Skin epidermis (tissue), 12 donors: ENCODE results near the gene KCNQ4.

Experiments
- H3K27ac ChIP-seq, 21 experiments: fragments of 200-600 bp; sonication (generic) in 11 of 21; one replicate each; pipeline ENCODE4 v1.5.0; 2020; ENCODE audit warnings: mild to moderate bottlenecking in 3 of 21, inconsistent platforms in 2 of 21, moderate library complexity in 2 of 21
- H3K4me3 ChIP-seq, 7 experiments: fragments of 200-600 bp; sonication (generic) in 2 of 7; one replicate each; pipeline ENCODE4 v1.5.0; 2020; ENCODE audit warnings: inconsistent platforms in 2 of 7, mild to moderate bottlenecking in 2 of 7, moderate library complexity in 1 of 7

KCNQ4 gene

GRCh38 chr1:40849801-40850592 is 66.4 kb downstream of the KCNQ4 start:
- no peak overlapping the region for H3K4me3 ChIP-seq
- no peak overlapping the region for H3K27ac ChIP-seq

- no peak overlapping the region for H3K4me3 ChIP-seq
- no peak overlapping the region for H3K27ac ChIP-seq
Measured at GRCh38 chr1:40851643-40852042, 68.1 kb downstream of the KCNQ4 start.

GRCh38 chr1:40853113-40853884 is 69.7 kb downstream of the KCNQ4 start:
- H3K27ac ChIP-seq: peak overlapping the region in 1 of 21 experiments; percentile 59
- H3K4me3 ChIP-seq: no peak overlapping the region

GRCh38 chr1:40853885-40854170 is 70.2 kb downstream of the KCNQ4 start:
- Histone ChIP-seq H3K27ac (peak overlapping the region in 1 of 21 experiments; percentile 59), H3K4me3 (no peak overlapping the region)

GRCh38 chr1:40855513-40855912 is 71.9 kb downstream of the KCNQ4 start:
- H3K4me3 ChIP-seq: no peak overlapping the region
- no peak overlapping the region for H3K27ac ChIP-seq

GRCh38 chr1:40856116-40856515 is 72.5 kb downstream of the KCNQ4 start:
- no peak overlapping the region for H3K27ac ChIP-seq
- H3K4me3 ChIP-seq: no peak overlapping the region

GRCh38 chr1:40856656-40857302 is 73.2 kb downstream of the KCNQ4 start:
- no peak overlapping the region for H3K4me3 ChIP-seq
- peak overlapping the region in 1 of 21 experiments; percentile 39 for H3K27ac ChIP-seq

- peak overlapping the region in 2 of 21 experiments; percentile 21 to 32 for H3K27ac ChIP-seq
- no peak overlapping the region for H3K4me3 ChIP-seq
Measured at GRCh38 chr1:40857737-40858136, 74.2 kb downstream of the KCNQ4 start.

GRCh38 chr1:40858856-40859416 is 75.3 kb downstream of the KCNQ4 start:
- Histone ChIP-seq H3K27ac (peak overlapping the region in 5 of 21 experiments; percentile 14 to 36 (median 17)), H3K4me3 (no peak overlapping the region)

- Histone ChIP-seq H3K27ac (peak overlapping the region in 16 of 21 experiments; percentile 5 to 93 (median 80)), H3K4me3 (peak overlapping the region; percentile 44 to 84 (median 75))
Measured at GRCh38 chr1:40860706-40861223, 77.2 kb downstream of the KCNQ4 start.

- H3K27ac ChIP-seq: peak overlapping the region in 19 of 21 experiments; percentile 36 to 93 (median 82)
- H3K4me3 ChIP-seq: peak overlapping the region; percentile 44 to 84 (median 75)
Measured at GRCh38 chr1:40861224-40862003, 77.8 kb downstream of the KCNQ4 start.

GRCh38 chr1:40862008-40862863 is 78.6 kb downstream of the KCNQ4 start, which contains the start of gene CITED4:
TSS of gene CITED4 (minus strand) at chr1:40862363. CDS start at chr1:40862127, 236 bp downstream.
- Histone ChIP-seq H3K4me3 (peak within 1 kb of the TSS; percentile 44 to 84 (median 75)), H3K27ac (peak within 1 kb of the TSS; percentile 52 to 93 (median 81))

- Histone ChIP-seq H3K4me3 (no peak overlapping the region), H3K27ac (no peak overlapping the region)
Measured at GRCh38 chr1:40868051-40868723, 84.6 kb downstream of the KCNQ4 start.

- Histone ChIP-seq H3K27ac (no peak overlapping the region), H3K4me3 (no peak overlapping the region)
Measured at GRCh38 chr1:40870135-40870728, 86.6 kb downstream of the KCNQ4 start.

GRCh38 chr1:40872276-40872675 is 88.7 kb downstream of the KCNQ4 start:
- Histone ChIP-seq H3K27ac (no peak overlapping the region), H3K4me3 (no peak overlapping the region)

GRCh38 chr1:40873863-40874472 is 90.4 kb downstream of the KCNQ4 start:
- Histone ChIP-seq H3K4me3 (no peak overlapping the region), H3K27ac (no peak overlapping the region)

GRCh38 chr1:40876436-40876761 is 92.8 kb downstream of the KCNQ4 start:
- no peak overlapping the region for H3K4me3 ChIP-seq
- H3K27ac ChIP-seq: peak overlapping the region in 10 of 21 experiments; percentile 1 to 76 (median 52)
